Astrocyte of the cerebellum (primary cell): Measurements from ENCODE around the gene MAPKBP1.

ENCODE experiments used
- DNase-seq: peaks from one replicate; pipeline ENCODE4 v3.0.0-alpha.2; 2011; ENCODE audit warnings: low read depth
- H3K4me3 ChIP-seq: 2 replicates; pipeline ENCODE4 v1.5.1; 2011; ENCODE audit warnings: mild to moderate bottlenecking, low read depth, low read length, moderate library complexity
- CTCF ChIP-seq: IDR thresholded peaks from 2 replicates; pipeline ENCODE4 v1.5.1; 2012; ENCODE audit warnings: low read length, low read depth, moderate library complexity, mild to moderate bottlenecking; ENCODE audit errors: missing control alignments
- in situ Hi-C: cut with HindIII; loops from 2 replicates; pipeline ENCODE4 v1.10.0; 2017; ENCODE audit warnings: low sequenced_read_pairs

The MAPKBP1 gene

GRCh38 chr15:41854443-41854842 is 80.2 kb downstream of the MAPKBP1 start:
- in situ Hi-C loops: no loop called here
- DNase-seq: no peak
- H3K4me3 ChIP-seq: no peak overlapping the region
- no peak for TF ChIP-seq CTCF

GRCh38 chr15:41855261-41855961 is 81.1 kb downstream of the MAPKBP1 start:
- no peak overlapping the region for H3K4me3 ChIP-seq
- in situ Hi-C loops: no loop called here
- DNase-seq: no peak
- no peak for TF ChIP-seq CTCF

GRCh38 chr15:41856262-41856661 is 82.0 kb downstream of the MAPKBP1 start:
- no peak for DNase-seq
- H3K4me3 ChIP-seq: no peak overlapping the region
- TF ChIP-seq CTCF: no peak
- in situ Hi-C loops: no loop called here

- in situ Hi-C loops: no loop called here
- no peak for TF ChIP-seq CTCF
- no peak for DNase-seq
- H3K4me3 ChIP-seq: no peak overlapping the region
Measured at GRCh38 chr15:41856716-41857115, 82.4 kb downstream of the MAPKBP1 start.

GRCh38 chr15:41857316-41857715 is 83.0 kb downstream of the MAPKBP1 start:
- DNase-seq: no peak
- no peak overlapping the region for H3K4me3 ChIP-seq
- no peak for TF ChIP-seq CTCF
- in situ Hi-C loops: no loop called here

GRCh38 chr15:41858756-41859155 is 84.5 kb downstream of the MAPKBP1 start:
- in situ Hi-C loops: no loop called here
- no peak for TF ChIP-seq CTCF
- DNase-seq: no peak
- no peak overlapping the region for H3K4me3 ChIP-seq
